ENCODE data around the gene GPR146.

The GPR146 gene

DNA sequence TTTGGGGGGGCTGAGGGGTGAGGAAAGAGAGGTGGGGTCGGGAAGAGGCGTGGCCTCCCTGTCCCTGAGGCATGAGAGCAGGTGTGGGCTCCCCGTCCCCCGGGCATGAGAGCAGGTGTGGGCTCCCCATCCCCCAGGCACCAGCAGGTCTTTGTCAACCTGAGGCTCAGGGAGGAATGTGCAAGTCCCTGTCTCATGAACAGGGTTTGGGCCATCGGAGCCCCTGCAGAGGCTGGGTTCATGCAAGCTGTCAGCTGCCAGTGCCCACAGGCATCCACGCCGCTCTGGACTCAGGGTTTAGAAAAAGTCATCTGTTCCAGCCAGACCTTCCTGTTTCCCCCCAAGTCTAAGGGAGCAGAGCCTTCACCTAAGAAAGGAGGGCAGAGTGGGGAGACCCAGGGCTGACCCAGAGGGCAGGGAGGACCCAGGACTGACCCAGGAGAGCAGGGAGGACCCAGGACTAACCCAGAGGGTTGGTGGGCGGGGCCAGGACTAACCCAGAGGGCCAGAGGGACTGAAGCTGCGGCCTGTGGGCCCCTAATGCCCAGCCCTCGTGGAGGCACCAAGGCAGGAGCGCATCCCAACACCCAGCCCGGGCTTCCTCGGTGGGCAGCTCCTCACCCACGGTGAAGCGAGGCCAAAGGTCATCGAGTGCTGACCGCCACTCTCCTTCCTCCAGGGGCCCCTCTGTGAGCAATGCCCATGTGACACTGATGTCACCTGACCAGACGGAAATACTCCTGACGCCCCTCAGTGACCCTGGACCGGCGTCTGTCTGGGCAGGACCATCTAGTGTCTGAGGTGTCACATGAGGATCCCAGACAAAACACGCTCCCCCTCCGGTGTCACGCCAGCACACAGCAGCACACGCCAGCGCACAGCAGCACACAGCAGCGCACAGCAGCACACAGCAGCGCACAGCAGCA, 28.9 kb upstream of the GPR146 start:
- H3K27me3 ChIP-seq (ENCODE audit: control insufficient read depth, insufficient read depth, low read length) = no peaks in the 10 kb centered on the region
- H3K9ac ChIP-seq (ENCODE audit: low read length) = no peak overlapping the region
- H3K9me3 ChIP-seq (ENCODE audit: control insufficient read depth, low read length) = no peaks in the 10 kb centered on the region
- no peaks in the 10 kb centered on the region for H3K36me3 ChIP-seq (ENCODE audit: control insufficient read depth, insufficient read depth, low read length)
- H3K4me3 ChIP-seq (ENCODE audit: low read length) = no peak overlapping the region
- H3K4me1 ChIP-seq (ENCODE audit: control insufficient read depth, insufficient read depth, low read length) = peaks cover 5% of the 10 kb centered on the region

- Histone ChIP-seq H3K9me3 (ENCODE audit: control insufficient read depth, low read length) (no peaks in the 10 kb centered on the region), H3K9ac (ENCODE audit: low read length) (no peak overlapping the region), H3K36me3 (ENCODE audit: control insufficient read depth, insufficient read depth, low read length) (no peaks in the 10 kb centered on the region)
These were observed 27.5 kb upstream of the GPR146 start for GRCh38 chr7:1016577-1017531.

GRCh38 chr7:1017586-1018333, 26.6 kb upstream of the GPR146 start:
- H3K9ac ChIP-seq (ENCODE audit: low read length) = no peak overlapping the region
- no peaks in the 10 kb centered on the region for H3K27me3 ChIP-seq (ENCODE audit: control insufficient read depth, insufficient read depth, low read length)
- H3K9me3 ChIP-seq (ENCODE audit: control insufficient read depth, low read length) = no peaks in the 10 kb centered on the region
- no peaks in the 10 kb centered on the region for H3K4me1 ChIP-seq (ENCODE audit: control insufficient read depth, insufficient read depth, low read length)
- H3K36me3 ChIP-seq (ENCODE audit: control insufficient read depth, insufficient read depth, low read length) = no peaks in the 10 kb centered on the region
- no peak overlapping the region for H3K4me3 ChIP-seq (ENCODE audit: low read length)

More at GRCh38 chr7:1016577-1017531, 27.5 kb upstream of the GPR146 start:
- Histone ChIP-seq H3K4me1 (ENCODE audit: control insufficient read depth, insufficient read depth, low read length) (no peaks in the 10 kb centered on the region), H3K4me3 (ENCODE audit: low read length) (no peak overlapping the region), H3K27me3 (ENCODE audit: control insufficient read depth, insufficient read depth, low read length) (no peaks in the 10 kb centered on the region)

- H3K4me1 ChIP-seq (ENCODE audit: control insufficient read depth, insufficient read depth, low read length) = no peaks in the 10 kb centered on the region
- no peaks in the 10 kb centered on the region for H3K27me3 ChIP-seq (ENCODE audit: control insufficient read depth, insufficient read depth, low read length)
- H3K36me3 ChIP-seq (ENCODE audit: control insufficient read depth, insufficient read depth, low read length) = no peaks in the 10 kb centered on the region
- no peak overlapping the region for H3K4me3 ChIP-seq (ENCODE audit: low read length)
- no peaks in the 10 kb centered on the region for H3K9me3 ChIP-seq (ENCODE audit: control insufficient read depth, low read length)
- H3K9ac ChIP-seq (ENCODE audit: low read length) = no peak overlapping the region
These were observed 26.0 kb upstream of the GPR146 start for GRCh38 chr7:1018334-1018695.

GRCh38 chr7:1019255-1019785, 25.0 kb upstream of the GPR146 start:
- H3K27me3 ChIP-seq (ENCODE audit: control insufficient read depth, insufficient read depth, low read length) = no peaks in the 10 kb centered on the region
- no peaks in the 10 kb centered on the region for H3K36me3 ChIP-seq (ENCODE audit: control insufficient read depth, insufficient read depth, low read length)
- H3K9ac ChIP-seq (ENCODE audit: low read length) = no peak overlapping the region
- no peak overlapping the region for H3K4me3 ChIP-seq (ENCODE audit: low read length)
- no peaks in the 10 kb centered on the region for H3K4me1 ChIP-seq (ENCODE audit: control insufficient read depth, insufficient read depth, low read length)
- no peaks in the 10 kb centered on the region for H3K9me3 ChIP-seq (ENCODE audit: control insufficient read depth, low read length)

DNA sequence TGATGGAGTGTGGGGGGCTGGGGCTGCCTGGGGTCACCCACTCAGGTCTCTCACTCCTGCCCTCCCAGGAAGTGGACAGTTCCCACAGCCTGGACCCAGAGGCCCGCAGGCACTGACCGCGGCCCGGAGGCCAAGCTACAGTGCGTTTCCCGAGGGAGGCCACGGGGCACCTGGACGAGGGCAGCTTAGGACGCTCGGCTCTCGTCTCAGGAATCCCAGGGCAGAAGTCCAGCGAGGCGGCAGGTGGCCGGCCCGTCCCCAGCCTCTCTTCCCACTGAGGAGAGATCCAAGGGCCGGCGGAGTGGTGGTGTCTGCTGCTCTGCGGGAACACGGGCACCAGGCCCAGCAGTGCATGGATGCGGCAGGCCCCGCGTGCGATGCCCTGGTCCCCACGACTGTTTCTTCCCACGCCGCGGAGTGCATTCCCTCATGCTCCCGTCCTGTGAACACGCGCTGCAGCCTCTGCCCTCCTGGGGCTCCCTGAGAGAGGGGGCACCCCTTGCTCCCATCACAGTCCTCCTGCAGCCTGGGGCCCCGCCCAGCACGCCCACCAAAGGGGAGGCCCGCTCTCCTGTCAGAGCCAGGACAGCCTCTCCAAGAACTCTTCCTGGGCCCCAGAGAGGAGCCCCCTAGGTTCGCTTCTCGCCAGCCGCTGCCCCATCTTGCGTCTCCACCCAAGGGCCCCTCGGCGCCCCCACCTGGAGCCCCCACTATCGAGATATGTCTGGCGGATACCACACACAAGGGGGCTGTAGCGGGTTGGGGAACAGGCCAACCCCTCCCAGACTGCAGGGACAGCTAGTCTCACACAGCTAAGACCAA, 24.3 kb upstream of the GPR146 start:
- Histone ChIP-seq H3K9me3 (ENCODE audit: control insufficient read depth, low read length) (no peaks in the 10 kb centered on the region), H3K36me3 (ENCODE audit: control insufficient read depth, insufficient read depth, low read length) (no peaks in the 10 kb centered on the region), H3K27me3 (ENCODE audit: control insufficient read depth, insufficient read depth, low read length) (no peaks in the 10 kb centered on the region), H3K4me1 (ENCODE audit: control insufficient read depth, insufficient read depth, low read length) (no peaks in the 10 kb centered on the region), H3K9ac (ENCODE audit: low read length) (no peak overlapping the region), H3K4me3 (ENCODE audit: low read length) (no peak overlapping the region)

GRCh38 chr7:1020849-1021251, 23.5 kb upstream of the GPR146 start:
- Histone ChIP-seq H3K4me3 (ENCODE audit: low read length) (no peak overlapping the region), H3K9ac (ENCODE audit: low read length) (no peak overlapping the region), H3K9me3 (ENCODE audit: control insufficient read depth, low read length) (no peaks in the 10 kb centered on the region), H3K36me3 (ENCODE audit: control insufficient read depth, insufficient read depth, low read length) (no peaks in the 10 kb centered on the region), H3K27me3 (ENCODE audit: control insufficient read depth, insufficient read depth, low read length) (no peaks in the 10 kb centered on the region), H3K4me1 (ENCODE audit: control insufficient read depth, insufficient read depth, low read length) (no peaks in the 10 kb centered on the region)

GRCh38 chr7:1021366-1021765, 23.0 kb upstream of the GPR146 start:
- Histone ChIP-seq H3K9me3 (ENCODE audit: control insufficient read depth, low read length) (no peaks in the 10 kb centered on the region), H3K9ac (ENCODE audit: low read length) (no peak overlapping the region), H3K4me1 (ENCODE audit: control insufficient read depth, insufficient read depth, low read length) (no peaks in the 10 kb centered on the region)

GRCh38 chr7:1021931-1022330, 22.4 kb upstream of the GPR146 start:
- Histone ChIP-seq H3K4me3 (ENCODE audit: low read length) (no peak overlapping the region), H3K36me3 (ENCODE audit: control insufficient read depth, insufficient read depth, low read length) (no peaks in the 10 kb centered on the region), H3K9ac (ENCODE audit: low read length) (no peak overlapping the region), H3K4me1 (ENCODE audit: control insufficient read depth, insufficient read depth, low read length) (no peaks in the 10 kb centered on the region), H3K9me3 (ENCODE audit: control insufficient read depth, low read length) (no peaks in the 10 kb centered on the region), H3K27me3 (ENCODE audit: control insufficient read depth, insufficient read depth, low read length) (no peaks in the 10 kb centered on the region)

More at GRCh38 chr7:1021366-1021765, 23.0 kb upstream of the GPR146 start:
- no peaks in the 10 kb centered on the region for H3K27me3 ChIP-seq (ENCODE audit: control insufficient read depth, insufficient read depth, low read length)
- no peaks in the 10 kb centered on the region for H3K36me3 ChIP-seq (ENCODE audit: control insufficient read depth, insufficient read depth, low read length)
- H3K4me3 ChIP-seq (ENCODE audit: low read length) = no peak overlapping the region

DNA sequence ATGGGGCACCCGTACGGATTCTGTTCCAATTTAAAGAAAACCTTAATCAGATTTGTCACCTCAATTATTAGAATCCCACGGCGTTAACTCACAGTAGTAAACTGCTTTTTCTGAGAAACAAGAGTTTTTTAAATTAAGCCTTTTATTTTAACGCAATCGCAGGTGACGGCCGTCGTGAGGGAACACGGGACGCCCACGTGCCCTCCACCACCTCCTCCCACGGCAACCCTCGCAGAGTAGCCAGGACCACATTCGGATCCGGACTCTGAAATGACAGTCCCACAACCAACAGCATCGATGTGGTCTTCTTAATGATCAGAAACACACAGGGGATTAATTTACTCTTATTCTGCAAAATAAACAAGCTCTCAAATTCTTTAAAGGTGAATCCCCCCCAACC, 22.0 kb upstream of the GPR146 start:
- Histone ChIP-seq H3K4me1 (ENCODE audit: control insufficient read depth, insufficient read depth, low read length) (peaks cover 4% of the 10 kb centered on the region), H3K36me3 (ENCODE audit: control insufficient read depth, insufficient read depth, low read length) (no peaks in the 10 kb centered on the region)

More for the DNA sequence above, 22.0 kb upstream of the GPR146 start:
- no peak overlapping the region for H3K4me3 ChIP-seq (ENCODE audit: low read length)
- no peaks in the 10 kb centered on the region for H3K27me3 ChIP-seq (ENCODE audit: control insufficient read depth, insufficient read depth, low read length)
- H3K9ac ChIP-seq (ENCODE audit: low read length) = no peak overlapping the region
- H3K9me3 ChIP-seq (ENCODE audit: control insufficient read depth, low read length) = no peaks in the 10 kb centered on the region

Data from mucosa of stomach (tissue), 1 donor.